SK-MEL-5 (cell line): ENCODE results near the gene ENTPD1. TPM values are rescaled to one million over a fixed set of nuclear protein-coding genes. Genes with fewer than 3 reads are reported as not detected.

ENCODE experiments used
- total RNA-seq: library from RNA; depleted of rRNA; stranded (reverse); fragments of >200 nt; shearing (Covaris generic); gene quantifications from 2 replicates; pipeline ENCODE4 v1.2.3, GENCODE V29; 2014; rRNA removed

ENTPD1 gene
- total RNA-seq, 1 experiment from 2014 or later = 20.2 TPM

Other genes with a start within 250 kb of the ENTPD1 start
- gene SORBS1, start 194.8 kb upstream of the ENTPD1 start, total RNA-seq = 36.6 and 37.0 TPM in 2 replicates
- gene ALDH18A1, start 99.5 kb upstream of the ENTPD1 start, total RNA-seq = 53.4 and 53.6 TPM in 2 replicates
- gene TCTN3, start 62.2 kb upstream of the ENTPD1 start, total RNA-seq = 74.6 and 77.8 TPM in 2 replicates
- not detected in 2 replicates for gene CC2D2B, start 151.8 kb downstream of the ENTPD1 start, total RNA-seq